Keratinocyte (primary cell): Measurements from ENCODE around the gene WNK2.

Source experiments
- CTCF ChIP-seq, 3 experiments: IDR thresholded peaks in 1 of 3; conservative IDR thresholded peaks in 1 of 3; optimal IDR thresholded peaks in 1 of 3; 2 replicates in 2 of 3; 3 replicates in 1 of 3; pipeline versions ENCODE3 to v1.5.1; 2011; ENCODE audit warnings: low read length in 3 of 3, mild to moderate bottlenecking in 3 of 3, moderate library complexity in 2 of 3, control low read depth in 1 of 3, inconsistent platforms in 1 of 3; ENCODE audit not compliant: insufficient read depth in 2 of 3; ENCODE audit errors: extremely low read depth in 1 of 3
- EZH2 ChIP-seq: IDR thresholded peaks from one replicate; pipeline ENCODE4 v1.6.1; 2012; ENCODE audit warnings: inconsistent platforms, mild to moderate bottlenecking, low read length, moderate library complexity

GRCh38 chr9:93365427-93366118 lies 181.6 kb downstream of the WNK2 start:
- TF ChIP-seq CTCF (optimal IDR thresholded peaks at IDR 0.05 in 1 of 3, IDR thresholded peaks at IDR 0.05 in 1 of 3, conservative IDR thresholded peaks at IDR 0.05 in 1 of 3; ENCODE audit: extremely low read depth in 1 of 3, insufficient read depth in 2 of 3, low read length in 3 of 3) = no peak
- TF ChIP-seq EZH2 = no peak
